Natural killer cell (primary cell): Measurements from ENCODE around the gene TNFSF8. TPM values are rescaled to one million over a fixed set of nuclear protein-coding genes. Genes with fewer than 3 reads are reported as not detected.

ENCODE experiments used
- ATAC-seq, 3 donors: fragments of 150-1000 bp in 2 of 3; fragments of 200-7000 bp in 1 of 3; cut with Tn5 transposase; 1 replicate in 1 of 3; 2 replicates in 2 of 3; pipeline ENCODE4 v1.10.0; 2021; ENCODE audit warnings: mild to moderate bottlenecking in 2 of 3, moderate library complexity in 2 of 3
- DNase-seq, 2 donors: peaks; one replicate each; pipeline versions ENCODE4 v3.0.0 to v3.0.0-alpha.2; 2013 to 2021; ENCODE audit warnings: mixed read lengths in 1 of 2
- H3K27ac ChIP-seq: one replicate; pipeline ENCODE4 v1.5.1; 2013; ENCODE audit warnings: mild to moderate bottlenecking, low read length
- H3K27me3 ChIP-seq: one replicate; pipeline ENCODE4 v1.6.1; 2013; ENCODE audit warnings: low read length; ENCODE audit not compliant: control insufficient read depth, insufficient read depth
- H3K36me3 ChIP-seq: one replicate; pipeline ENCODE4 v1.6.1; 2013; ENCODE audit warnings: low read length; ENCODE audit not compliant: control insufficient read depth, insufficient read depth
- H3K4me1 ChIP-seq: one replicate; pipeline ENCODE4 v1.6.1; 2013; ENCODE audit warnings: low read length; ENCODE audit not compliant: control insufficient read depth, insufficient read depth
- H3K4me3 ChIP-seq: one replicate; pipeline ENCODE4 v1.5.1; 2013; ENCODE audit warnings: low read length
- H3K9me3 ChIP-seq: one replicate; pipeline ENCODE4 v1.6.1; 2013; ENCODE audit warnings: low read length; ENCODE audit not compliant: control insufficient read depth, insufficient read depth
- H3K27ac Mint-ChIP-seq, 2 donors: one replicate each; pipeline ENCODE4 v1.8.0; 2022; ENCODE audit warnings: mild to moderate bottlenecking in 2 of 2, mixed read lengths in 2 of 2, moderate library complexity in 1 of 2
- H3K27me3 Mint-ChIP-seq, 2 donors: one replicate each; pipeline ENCODE4 v1.8.0; 2022; ENCODE audit warnings: low read depth in 2 of 2, mixed read lengths in 2 of 2
- H3K36me3 Mint-ChIP-seq: one replicate; pipeline ENCODE4 v1.8.0; 2022; ENCODE audit warnings: mixed read lengths
- H3K4me1 Mint-ChIP-seq, 2 donors: one replicate each; pipeline ENCODE4 v1.8.0; 2022; ENCODE audit warnings: mixed read lengths in 2 of 2
- H3K4me3 Mint-ChIP-seq: one replicate; pipeline ENCODE4 v1.8.0; 2022; ENCODE audit warnings: mild to moderate bottlenecking, moderate library complexity, mixed read lengths
- H3K9me3 Mint-ChIP-seq, 2 donors: one replicate each; pipeline ENCODE4 v1.8.0; 2022; ENCODE audit warnings: mixed read lengths in 2 of 2
- CTCF ChIP-seq: fragments of 200-600 bp; IDR thresholded peaks from one replicate; pipeline ENCODE4 v1.8.0; 2022; ENCODE audit warnings: antibody characterized with exemption
- WGBS: methylation state at CpG from one replicate; pipeline ENCODE4 v1.1.7; 2013; ENCODE audit warnings: missing lambda C conversion rate; ENCODE audit not compliant: insufficient coverage; 5-methylcytosine and 5-hydroxymethylcytosine counted together
- intact Hi-C: fragments of 100-400 bp; cut with micrococcal nuclease; formaldehyde crosslinking; loops from one replicate; pipeline ENCODE4 v1.14.2; 2022
- total RNA-seq, 4 donors: library from RNA; stranded (reverse); fragments of 120-200 nt in 1 of 4; gene quantifications; one replicate each; pipeline versions ENCODE4 v1.2.3 to v1.2.4, GENCODE V29; 2013 to 2022

TNFSF8 gene
- total RNA-seq, 3 donors from 2014 or later (not counting 1 experiment from before 2014, with no cell fraction given), result 4.2 to 6.0 (median 4.8) TPM

- H3K36me3 ChIP-seq, result no peaks in the 10 kb centered on the region
- peaks cover 3% of the 10 kb centered on the region for H3K9me3 ChIP-seq
- Mint-ChIP-seq H3K27me3 (no peaks in the 10 kb centered on the region), H3K4me3 (no peak overlapping the region), H3K4me1 (peaks cover 0 to 4% of the 10 kb centered on the region in 2 donors), H3K27ac (no peak overlapping the region), H3K36me3 (no peaks in the 10 kb centered on the region), H3K9me3 (peaks cover 0 to 2% of the 10 kb centered on the region in 2 donors)
- intact Hi-C loops, result no loop called here
- H3K4me3 ChIP-seq, result no peak overlapping the region
- WGBS, result 100% methylated on average over 1 of the region's 1 CpG
- ATAC-seq, result no peak
- H3K4me1 ChIP-seq, result peaks cover 4% of the 10 kb centered on the region
- TF ChIP-seq CTCF, result no peak
- no peak for DNase-seq
- H3K27me3 ChIP-seq, result no peaks in the 10 kb centered on the region
- H3K27ac ChIP-seq, result no peak overlapping the region
These were observed 65.9 kb downstream of the TNFSF8 start for GRCh38 chr9:114864471-114864870.

GRCh38 chr9:114861922-114862605, 68.3 kb downstream of the TNFSF8 start:
- 90% methylated on average over 11 of the region's 11 CpGs for WGBS

GRCh38 chr9:114861273-114861672, 69.1 kb downstream of the TNFSF8 start:
- Histone ChIP-seq H3K27ac (no peak overlapping the region), H3K36me3 (no peaks in the 10 kb centered on the region), H3K4me3 (no peak overlapping the region), H3K27me3 (no peaks in the 10 kb centered on the region), H3K4me1 (no peaks in the 10 kb centered on the region), H3K9me3 (no peaks in the 10 kb centered on the region)
- H3K9me3 Mint-ChIP-seq, result no peaks in the 10 kb centered on the region
- no peak overlapping the region for H3K27ac Mint-ChIP-seq
- 99% methylated on average over 5 of the region's 5 CpGs for whole genome bisulfite sequencing
- H3K36me3 Mint-ChIP-seq, result no peaks in the 10 kb centered on the region
- DNase-seq, result no peak
- no peak for ATAC-seq
- H3K27me3 Mint-ChIP-seq, result peaks cover 0 to 7% of the 10 kb centered on the region in 2 donors
- no peaks in the 10 kb centered on the region for H3K4me1 Mint-ChIP-seq
- no peak for TF ChIP-seq CTCF
- intact Hi-C loops, result no loop called here
- no peak overlapping the region for H3K4me3 Mint-ChIP-seq

More at GRCh38 chr9:114861922-114862605, 68.3 kb downstream of the TNFSF8 start:
- DNase-seq (no peak), ATAC-seq (no peak)
- no peaks in the 10 kb centered on the region for H3K4me1 ChIP-seq
- H3K27ac Mint-ChIP-seq, result no peak overlapping the region
- H3K4me1 Mint-ChIP-seq, result no peaks in the 10 kb centered on the region
- no peak overlapping the region for H3K4me3 Mint-ChIP-seq
- H3K36me3 ChIP-seq, result no peaks in the 10 kb centered on the region
- no peak overlapping the region for H3K27ac ChIP-seq
- intact Hi-C loops, result no loop called here
- no peaks in the 10 kb centered on the region for H3K9me3 ChIP-seq
- H3K36me3 Mint-ChIP-seq, result no peaks in the 10 kb centered on the region
- no peaks in the 10 kb centered on the region for H3K9me3 Mint-ChIP-seq
- TF ChIP-seq CTCF, result no peak
- no peaks in the 10 kb centered on the region for H3K27me3 ChIP-seq
- no peak overlapping the region for H3K4me3 ChIP-seq
- peaks cover 0 to 7% of the 10 kb centered on the region in 2 donors for H3K27me3 Mint-ChIP-seq

- Mint-ChIP-seq H3K27ac (no peak overlapping the region), H3K4me1 (no peaks in the 10 kb centered on the region), H3K9me3 (no peaks in the 10 kb centered on the region), H3K27me3 (peaks cover 0 to 7% of the 10 kb centered on the region in 2 donors), H3K36me3 (no peaks in the 10 kb centered on the region), H3K4me3 (no peak overlapping the region)
- H3K36me3 ChIP-seq, result no peaks in the 10 kb centered on the region
- DNase-seq, result no peak
- ATAC-seq, result no peak
- H3K4me1 ChIP-seq, result no peaks in the 10 kb centered on the region
- H3K4me3 ChIP-seq, result no peak overlapping the region
- H3K9me3 ChIP-seq, result no peaks in the 10 kb centered on the region
- no peak for TF ChIP-seq CTCF
- intact Hi-C loops, result no loop called here
- H3K27me3 ChIP-seq, result no peaks in the 10 kb centered on the region
- no peak overlapping the region for H3K27ac ChIP-seq
- no CpG with 5 or more reads among the region's 2 CpGs for WGBS
These were observed 70.2 kb downstream of the TNFSF8 start for GRCh38 chr9:114860187-114860586.
